GM12878 (cell line): ENCODE data around the gene ROCK2.
"Not testable (repeated sequence)": the region's sequence is repeated elsewhere in the genome, so short reads cannot be mapped to it uniquely, and the experiment has no call there.

Source experiments
- CEBPB ChIP-seq, 2 experiments: fragments of 150-350 bp in 1 of 2; IDR thresholded peaks; 2 replicates each; pipeline ENCODE4 v1.6.1; 2012 to 2014; ENCODE audit warnings: low read depth in 2 of 2, low read length in 2 of 2, borderline replicate concordance in 1 of 2, inconsistent platforms in 1 of 2
- CHD4 ChIP-seq: fragments of 200-600 bp; sonication (generic); IDR thresholded peaks from 2 replicates; pipeline ENCODE4 v1.6.1; 2016; ENCODE audit warnings: mild to moderate bottlenecking
- CREB1 ChIP-seq: IDR thresholded peaks from 2 replicates; pipeline ENCODE4 v1.6.1; 2012; ENCODE audit warnings: low read depth, mild to moderate bottlenecking, inconsistent platforms
- CTCF ChIP-seq, 3 experiments: IDR thresholded peaks in 2 of 3; conservative IDR thresholded peaks in 1 of 3; 2 replicates each; pipeline ENCODE4 v1.5.1; 2011; ENCODE audit warnings: low read depth in 3 of 3, low read length in 3 of 3, mild to moderate bottlenecking in 3 of 3, control low read depth in 2 of 3, moderate library complexity in 2 of 3, inconsistent platforms in 1 of 3, mixed read lengths in 1 of 3; ENCODE audit not compliant: control insufficient read depth in 2 of 3, insufficient read depth in 1 of 3; ENCODE audit errors: extremely low read depth in 1 of 3
- ESRRA ChIP-seq: IDR thresholded peaks from 2 replicates; pipeline ENCODE4 v1.6.1; 2012; ENCODE audit warnings: mild to moderate bottlenecking, low read length, improper control_type of control experiment
- JUNB ChIP-seq: IDR thresholded peaks from 2 replicates; pipeline ENCODE4 v1.6.1; 2016; ENCODE audit warnings: antibody characterized with exemption, mild to moderate bottlenecking
- KAT2A ChIP-seq: conservative IDR thresholded peaks from 2 replicates; pipeline ENCODE4 v1.6.1; 2011; ENCODE audit warnings: low read depth, low read length; ENCODE audit not compliant: control insufficient read depth
- MYB ChIP-seq: fragments of 150-350 bp; IDR thresholded peaks from 2 replicates; pipeline ENCODE4 v1.6.1; 2014; ENCODE audit warnings: mild to moderate bottlenecking, low read depth, low read length, borderline replicate concordance
- NFYB ChIP-seq: IDR thresholded peaks from 2 replicates; pipeline ENCODE4 v1.6.1; 2011; ENCODE audit warnings: low read depth, mild to moderate bottlenecking, low read length, improper control_type of control experiment, moderate library complexity; ENCODE audit not compliant: insufficient read depth
- POLR2A ChIP-seq: IDR thresholded peaks from 2 replicates; pipeline ENCODE4 v1.6.1; 2011; ENCODE audit warnings: low read depth, mild to moderate bottlenecking, low read length
- SMC3 ChIP-seq: IDR thresholded peaks from 2 replicates; pipeline ENCODE4 v1.6.1; 2011; ENCODE audit warnings: low read length, improper control_type of control experiment, borderline replicate concordance
- SP1 ChIP-seq: IDR thresholded peaks from one replicate; pipeline ENCODE4 v1.6.1; 2011; ENCODE audit warnings: low read depth, low read length
- ZNF217 ChIP-seq: fragments of 450-650 bp; IDR thresholded peaks from 2 replicates; pipeline ENCODE4 v1.6.1; 2017; ENCODE audit warnings: antibody characterized with exemption, mild to moderate bottlenecking

DNA sequence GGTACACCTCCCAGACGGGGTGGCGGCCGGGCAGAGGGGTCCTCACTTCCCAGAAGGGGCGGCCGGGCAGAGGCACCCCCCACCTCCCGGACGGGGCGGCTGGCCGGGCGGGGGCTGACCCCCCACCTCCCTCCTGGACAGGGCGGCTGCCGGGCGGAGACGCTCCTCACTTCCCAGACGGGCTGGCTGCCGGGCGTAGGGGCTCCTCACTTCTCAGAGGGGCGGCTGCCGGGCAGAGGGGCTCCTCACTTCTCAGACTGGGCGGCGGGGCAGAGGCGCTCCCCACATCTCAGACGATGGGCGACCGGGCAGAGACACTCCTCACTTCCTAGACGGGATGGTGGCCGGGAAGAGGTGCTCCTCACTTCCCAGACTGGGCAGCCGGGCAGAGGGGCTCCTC is 179.4 kb downstream of the ROCK2 start:
- not testable (repeated sequence) for TF ChIP-seq CTCF (IDR thresholded peaks at IDR 0.05 in 2 of 3, conservative IDR thresholded peaks at IDR 0.05 in 1 of 3; ENCODE audit: control insufficient read depth in 2 of 3, extremely low read depth in 1 of 3, insufficient read depth in 1 of 3, low read depth in 3 of 3, low read length in 3 of 3); CREB1; POLR2A; NFYB; JUNB; CHD4; MYB; CEBPB (IDR thresholded peaks at IDR 0.05; ENCODE audit: borderline replicate concordance in 1 of 2, low read depth in 2 of 2, low read length in 2 of 2); SP1; ZNF217; ESRRA; SMC3; KAT2A
